ENCODE data around the gene ELAVL1. TPM values are rescaled to one million over a fixed set of nuclear protein-coding genes. Genes with fewer than 3 reads are reported as not detected.
A peak's percentile ranks its signal among the peaks of the same experiment; 100 is the strongest.

Gene ELAVL1
- total and polyA plus RNA-seq, 9 of the 15 experiments (the other 6 are each of a cell fraction or from before 2014, with no cell fraction given) = 4.3 to 172 (median 69.2) TPM

- TF ChIP-seq E2F6 (IDR thresholded peaks at IDR 0.05; ENCODE audit: borderline replicate concordance in 1 of 2, extremely low read depth in 1 of 2, insufficient read depth in 1 of 2, insufficient read length in 1 of 2, low read depth in 1 of 2, low read length in 1 of 2, poor library complexity in 1 of 2, severe bottlenecking in 1 of 2) (peak; percentile 63 to 67), ADNP (tag; IDR thresholded peaks at IDR 0.05) (no peak), ZNF785 (CRISPR knock-in tag; IDR thresholded peaks at IDR 0.05) (no peak), TAF1 (IDR thresholded peaks at IDR 0.05; ENCODE audit: control insufficient read depth, extremely low read depth, insufficient read depth, low read length, severe bottlenecking) (peak; percentile 42), XRCC5 (IDR thresholded peaks at IDR 0.05; ENCODE audit: low read depth, low read length) (no peak), RNF2 (IDR thresholded peaks at IDR 0.05) (no peak), ATF6 (CRISPR knock-in tag; IDR thresholded peaks at IDR 0.05) (no peak), MNT (conservative IDR thresholded peaks at IDR 0.05) (peak; percentile 86 to 92), RBM39 (optimal IDR thresholded peaks at IDR 0.05; ENCODE audit: low read depth, low read length) (no peak), ZBTB34 (CRISPR knock-in tag; IDR thresholded peaks at IDR 0.05) (no peak), MAX (CRISPR knock-in tag; IDR thresholded peaks at IDR 0.05) (peak; percentile 86; the same call in 1 of the 2 replicates), CTBP1 (IDR thresholded peaks at IDR 0.05; ENCODE audit: borderline replicate concordance) (0 out of 2 replicates have a peak, but pooled peaks have one; percentile 45), THAP12 (CRISPR knock-in tag; IDR thresholded peaks at IDR 0.05) (peak; percentile 76; the same call in 1 of the 2 replicates), NFXL1 (CRISPR knock-in tag; IDR thresholded peaks at IDR 0.05) (no peak), ETV6 (IDR thresholded peaks at IDR 0.05; ENCODE audit: borderline replicate concordance in 1 of 2, low read depth in 2 of 2, low read length in 1 of 2) (no peak), ETV6 (CRISPR knock-in tag; IDR thresholded peaks at IDR 0.05; ENCODE audit: borderline replicate concordance) (no peak), MECOM (CRISPR knock-in tag; IDR thresholded peaks at IDR 0.05) (no peak)
These were observed 45.0 kb upstream of the ELAVL1 start (continued) for GRCh38 chr19:8050274-8051096.
